KMS-11 (cell line): Measurements from ENCODE around the gene SYNGR3.

Experiments
- H2AFZ ChIP-seq: fragments of 200-600 bp; sonication (generic); 2 replicates; pipeline ENCODE4 v1.6.1; 2016; ENCODE audit warnings: antibody characterized with exemption, mixed run types, low read depth
- H3K27ac ChIP-seq: fragments of 200-600 bp; sonication (generic); 2 replicates; pipeline ENCODE4 v1.6.1; 2016; ENCODE audit warnings: mild to moderate bottlenecking, mixed run types
- H3K27me3 ChIP-seq: fragments of 200-600 bp; sonication (generic); 2 replicates; pipeline ENCODE4 v1.6.1; 2017; ENCODE audit warnings: mild to moderate bottlenecking, low read depth, mixed run types, moderate library complexity; ENCODE audit not compliant: insufficient read depth
- H3K36me3 ChIP-seq: fragments of 200-600 bp; sonication (generic); 2 replicates; pipeline ENCODE4 v1.6.1; 2017; ENCODE audit warnings: mild to moderate bottlenecking, mixed run types; ENCODE audit not compliant: insufficient read depth
- H3K4me1 ChIP-seq: fragments of 200-600 bp; sonication (generic); 2 replicates; pipeline ENCODE4 v1.6.1; 2016; ENCODE audit warnings: mild to moderate bottlenecking, low read depth, mixed run types; ENCODE audit not compliant: poor library complexity, severe bottlenecking
- H3K4me2 ChIP-seq: fragments of 200-600 bp; sonication (generic); 2 replicates; pipeline ENCODE4 v1.7.0; 2016; ENCODE audit warnings: mild to moderate bottlenecking, mixed run types
- H3K4me3 ChIP-seq: fragments of 200-600 bp; sonication (generic); IDR thresholded peaks from 2 replicates; pipeline ENCODE4 v1.6.1; 2017; ENCODE audit warnings: low read depth, low read length, mixed read lengths; ENCODE audit not compliant: insufficient read depth
- H3K79me2 ChIP-seq: fragments of 200-600 bp; sonication (generic); 2 replicates; pipeline ENCODE4 v1.6.1; 2016; ENCODE audit warnings: low read depth, mixed run types; ENCODE audit not compliant: insufficient read depth
- H3K9ac ChIP-seq: fragments of 200-600 bp; sonication (generic); 2 replicates; pipeline ENCODE4 v1.6.1; 2016; ENCODE audit warnings: mild to moderate bottlenecking, mixed run types
- H4K20me1 ChIP-seq: fragments of 200-600 bp; sonication (generic); 2 replicates; pipeline ENCODE4 v1.6.1; 2016; ENCODE audit warnings: mild to moderate bottlenecking, mixed run types; ENCODE audit not compliant: insufficient read depth
- TF ChIP-seq, protein P1 (sequence below): fragments of 200-600 bp; sonication (generic); conservative IDR thresholded peaks from 2 replicates; pipeline ENCODE4 v1.6.1; 2017; ENCODE audit warnings: low read depth, mild to moderate bottlenecking, antibody characterized with exemption, low read length, moderate library complexity, mixed read lengths

SYNGR3 gene

GRCh38 chr16:1989209-1990100, at the start of gene SYNGR3:
Gene SYNGR3, plus strand, starts transcription at chr16:1989970. Its CDS starts 133 bp downstream, at chr16:1990103.
- Histone ChIP-seq H3K4me1 (peaks cover 30% of the 10 kb centered on the region), H2AFZ (peak within 1 kb of the TSS; percentile 54), H3K36me3 (no peaks in the 10 kb centered on the region), H3K79me2 (no peaks in the 10 kb centered on the region), H3K4me3 (no peak within 1 kb of the TSS), H3K9ac (no peak within 1 kb of the TSS), H4K20me1 (no peaks in the 10 kb centered on the region), H3K27ac (no peak within 1 kb of the TSS), H3K27me3 (peaks cover 5% of the 10 kb centered on the region), H3K4me2 (peak within 1 kb of the TSS; percentile 47)
- TF ChIP-seq, protein P1, sequence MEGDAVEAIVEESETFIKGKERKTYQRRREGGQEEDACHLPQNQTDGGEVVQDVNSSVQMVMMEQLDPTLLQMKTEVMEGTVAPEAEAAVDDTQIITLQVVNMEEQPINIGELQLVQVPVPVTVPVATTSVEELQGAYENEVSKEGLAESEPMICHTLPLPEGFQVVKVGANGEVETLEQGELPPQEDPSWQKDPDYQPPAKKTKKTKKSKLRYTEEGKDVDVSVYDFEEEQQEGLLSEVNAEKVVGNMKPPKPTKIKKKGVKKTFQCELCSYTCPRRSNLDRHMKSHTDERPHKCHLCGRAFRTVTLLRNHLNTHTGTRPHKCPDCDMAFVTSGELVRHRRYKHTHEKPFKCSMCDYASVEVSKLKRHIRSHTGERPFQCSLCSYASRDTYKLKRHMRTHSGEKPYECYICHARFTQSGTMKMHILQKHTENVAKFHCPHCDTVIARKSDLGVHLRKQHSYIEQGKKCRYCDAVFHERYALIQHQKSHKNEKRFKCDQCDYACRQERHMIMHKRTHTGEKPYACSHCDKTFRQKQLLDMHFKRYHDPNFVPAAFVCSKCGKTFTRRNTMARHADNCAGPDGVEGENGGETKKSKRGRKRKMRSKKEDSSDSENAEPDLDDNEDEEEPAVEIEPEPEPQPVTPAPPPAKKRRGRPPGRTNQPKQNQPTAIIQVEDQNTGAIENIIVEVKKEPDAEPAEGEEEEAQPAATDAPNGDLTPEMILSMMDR, result no peak

DNA sequence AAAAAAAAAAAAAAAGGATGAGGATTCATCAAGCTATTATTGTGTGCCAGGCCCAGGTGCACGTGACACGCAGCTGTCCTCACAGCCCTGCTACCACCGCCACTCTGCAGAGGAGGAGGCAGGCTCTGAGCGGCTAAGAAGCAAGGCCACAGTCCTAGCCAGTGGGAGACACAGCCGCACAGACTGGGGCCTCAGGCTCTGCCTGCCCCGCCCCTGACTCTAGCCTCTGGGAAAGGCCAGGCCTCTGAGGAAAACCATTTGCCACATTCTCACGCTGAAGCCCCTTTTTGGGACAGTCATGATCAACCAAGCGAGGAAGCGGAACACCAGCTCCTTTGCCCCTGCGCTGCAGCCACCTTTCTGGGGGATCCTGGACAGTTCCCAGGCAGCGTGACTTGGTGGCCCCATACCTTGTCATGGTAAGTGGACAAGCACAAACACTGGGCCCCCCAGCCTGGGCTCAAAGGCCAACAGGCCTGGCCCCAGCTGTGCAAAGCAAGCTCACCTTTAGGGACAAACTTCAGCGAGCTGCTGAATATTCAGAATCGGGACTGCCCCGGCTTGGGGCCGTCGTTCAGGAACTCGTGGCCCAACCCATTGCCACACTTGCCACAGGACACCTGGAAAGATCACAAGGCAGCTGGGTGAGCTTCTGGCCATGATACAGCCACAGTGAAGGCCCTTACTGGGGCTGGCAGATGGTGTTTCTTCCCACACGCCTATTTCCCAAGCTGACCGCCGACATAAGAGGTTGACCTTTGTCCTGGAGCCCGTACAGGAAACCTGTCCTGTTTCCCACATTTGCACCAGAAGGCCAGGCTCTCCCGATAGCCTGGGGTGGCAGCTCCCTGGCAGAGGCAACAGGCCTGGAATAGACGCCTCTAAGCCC, 49.3 kb upstream of the SYNGR3 start:
- no peak overlapping the region for H3K9ac ChIP-seq
- TF ChIP-seq, protein P1, result no peak

DNA sequence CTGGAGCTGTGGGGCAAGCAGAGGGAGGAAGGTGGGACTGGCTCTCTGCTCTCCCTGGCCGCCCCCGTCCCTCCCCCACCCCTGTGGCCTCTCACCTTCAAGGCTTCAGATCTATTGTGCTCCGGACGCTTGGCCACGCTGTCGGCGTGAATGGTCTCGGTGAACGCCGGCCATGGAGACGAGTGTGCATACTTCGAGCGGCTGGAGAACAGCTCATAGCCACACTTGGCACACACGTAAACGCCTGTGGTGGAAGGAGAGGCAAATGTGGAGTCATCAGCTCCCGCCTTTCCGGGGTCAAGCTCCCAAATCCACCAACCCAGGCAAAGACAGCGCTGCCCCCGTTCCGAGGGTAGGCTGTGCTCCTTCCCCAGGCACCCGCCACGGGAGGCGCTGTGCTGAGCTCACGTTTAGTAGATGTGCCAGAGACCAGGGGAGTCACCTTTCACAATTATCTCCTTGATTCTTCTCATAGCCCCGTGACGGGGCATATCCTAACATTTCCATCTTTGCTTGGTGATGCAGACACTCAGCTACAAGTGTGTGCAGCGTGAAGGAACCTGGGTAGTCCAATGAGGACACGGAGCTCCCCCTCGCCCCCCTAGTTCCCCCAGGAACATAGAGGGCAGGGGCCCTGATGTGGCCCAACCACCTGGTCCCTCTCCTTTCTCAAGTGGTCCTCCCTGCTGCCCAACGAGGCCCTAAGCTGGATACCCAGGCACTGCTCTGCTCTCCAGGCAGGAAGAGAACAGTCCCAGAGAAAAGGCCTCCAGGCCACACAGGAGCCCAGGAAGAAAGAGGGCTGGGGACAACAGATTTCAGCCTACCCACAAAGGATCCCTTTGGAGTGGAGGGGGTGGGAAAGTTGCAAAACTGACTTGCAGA, 48.4 kb upstream of the SYNGR3 start:
- H3K27me3 ChIP-seq, result no peaks in the 10 kb centered on the region
- H3K4me3 ChIP-seq, result no peak overlapping the region
- no peaks in the 10 kb centered on the region for H4K20me1 ChIP-seq
- no peaks in the 10 kb centered on the region for H3K36me3 ChIP-seq
- no peaks in the 10 kb centered on the region for H3K79me2 ChIP-seq
- TF ChIP-seq, protein P1, result no peak
- no peak overlapping the region for H3K9ac ChIP-seq
- H3K27ac ChIP-seq, result no peak overlapping the region
- H3K4me1 ChIP-seq, result peaks cover 18% of the 10 kb centered on the region
- peak overlapping the region; percentile 97 for H3K4me2 ChIP-seq
- no peak overlapping the region for H2AFZ ChIP-seq

More for the DNA sequence above, 49.3 kb upstream of the SYNGR3 start:
- Histone ChIP-seq H3K4me3 (no peak overlapping the region), H4K20me1 (no peaks in the 10 kb centered on the region), H3K4me2 (no peak overlapping the region), H3K79me2 (no peaks in the 10 kb centered on the region), H2AFZ (no peak overlapping the region), H3K36me3 (no peaks in the 10 kb centered on the region), H3K27ac (no peak overlapping the region), H3K27me3 (no peaks in the 10 kb centered on the region), H3K4me1 (peaks cover 18% of the 10 kb centered on the region)
